ENCODE data around the gene LIN28B. TPM values are rescaled to one million over a fixed set of nuclear protein-coding genes. Genes with fewer than 3 reads are reported as not detected.
A peak's percentile ranks its signal among the peaks of the same experiment; 100 is the strongest.
"Not testable (repeated sequence)": the region's sequence is repeated elsewhere in the genome, so short reads cannot be mapped to it uniquely, and the experiment has no call there.

Gene LIN28B
- total RNA-seq, 1 donor from 2014 or later = under 0.01 TPM

- no peak for DNase-seq (ENCODE audit: low read depth in 2 of 2)
Measured at GRCh38 chr6:105005451-105005850, 48.5 kb downstream of the LIN28B start.

DNA sequence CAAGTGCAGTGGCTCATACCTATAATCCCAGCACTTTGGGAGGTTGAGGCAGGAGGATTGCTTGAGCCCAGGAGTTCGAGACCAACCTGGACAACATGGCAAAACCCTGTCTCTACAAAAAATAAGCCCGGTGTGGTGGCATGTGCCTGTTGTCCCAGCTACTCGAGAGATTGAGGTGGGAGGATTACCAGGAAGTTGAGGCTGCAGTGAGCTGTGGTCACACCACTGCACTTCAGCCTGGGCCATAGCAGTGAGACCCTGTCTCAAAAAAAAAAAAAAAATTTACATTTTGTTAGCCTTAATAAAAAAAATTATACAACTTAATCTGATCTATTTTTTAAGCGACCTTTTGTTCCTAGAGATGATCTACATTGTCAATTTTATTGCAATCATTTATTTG, 56.6 kb downstream of the LIN28B start:
- not testable (repeated sequence) for DNase-seq (ENCODE audit: low read depth in 2 of 2)

DNA sequence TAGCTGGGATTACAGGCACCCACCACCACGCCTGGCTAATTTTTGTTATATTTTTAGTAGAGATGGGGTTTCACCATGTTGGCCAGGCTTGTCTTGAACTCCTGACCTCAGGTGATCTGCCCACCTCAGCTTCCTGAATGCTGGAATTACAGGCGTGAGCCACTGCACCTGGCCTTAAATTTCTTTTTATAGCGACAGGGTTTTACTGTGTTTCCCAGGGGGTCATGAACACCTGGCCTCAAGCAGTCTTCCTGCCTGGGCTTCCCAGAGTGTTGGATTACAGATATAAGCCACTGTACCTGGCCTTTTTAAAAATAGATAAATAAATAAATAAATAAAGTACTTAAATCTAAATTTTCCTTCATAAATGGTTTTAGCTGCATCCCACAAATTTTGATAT, 57.5 kb downstream of the LIN28B start:
- no peak for DNase-seq (ENCODE audit: low read depth in 2 of 2)

- no peak for DNase-seq (ENCODE audit: low read depth in 2 of 2)
Measured at GRCh38 chr6:105014954-105015353, 58.0 kb downstream of the LIN28B start.

- no peak for DNase-seq (ENCODE audit: low read depth in 2 of 2)
Measured at GRCh38 chr6:105015482-105015881, 58.6 kb downstream of the LIN28B start.

DNA sequence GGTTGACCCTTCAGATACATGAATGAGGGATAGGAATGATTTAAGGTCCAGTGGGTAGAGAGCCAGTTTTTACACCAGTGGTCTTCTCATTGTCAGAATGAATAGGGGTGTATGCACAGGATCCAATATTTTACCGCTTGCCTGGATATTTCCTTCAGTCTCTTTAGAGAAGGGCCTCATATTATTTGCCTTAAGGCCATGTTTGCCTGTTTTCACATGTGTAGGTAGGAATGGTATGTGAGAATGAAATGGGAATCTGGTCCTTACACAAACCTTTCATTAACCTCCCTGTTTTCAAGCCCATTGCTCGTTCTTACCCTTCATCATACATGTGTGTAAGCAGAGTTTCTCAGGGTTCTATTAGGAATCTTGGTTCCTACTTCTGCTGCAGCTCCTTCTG, 62.4 kb downstream of the LIN28B start:
- no peak for DNase-seq (ENCODE audit: low read depth in 2 of 2)

DNA sequence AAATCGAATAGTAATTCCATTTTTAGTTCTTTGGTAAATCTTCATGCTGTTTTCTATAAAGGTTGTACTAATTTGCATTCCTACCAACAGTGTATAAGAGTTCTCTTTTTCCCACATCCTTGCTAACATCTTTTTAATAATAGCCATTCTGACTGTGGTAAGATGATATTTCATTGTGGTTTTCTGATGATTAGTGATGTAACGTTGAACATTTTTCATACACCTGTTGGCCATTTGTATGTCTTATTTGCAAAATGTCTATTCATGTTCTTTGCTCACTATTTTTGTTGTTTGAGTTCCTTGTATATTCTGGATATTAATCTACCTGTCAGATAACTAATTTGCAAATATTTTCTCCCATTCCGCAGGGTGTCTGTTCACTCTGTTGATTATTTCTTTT, 64.5 kb downstream of the LIN28B start:
- DNase-seq (ENCODE audit: low read depth in 2 of 2) = no peak

- no peak for DNase-seq (ENCODE audit: low read depth in 2 of 2)
Measured at GRCh38 chr6:105022416-105022815, 65.5 kb downstream of the LIN28B start.

DNA sequence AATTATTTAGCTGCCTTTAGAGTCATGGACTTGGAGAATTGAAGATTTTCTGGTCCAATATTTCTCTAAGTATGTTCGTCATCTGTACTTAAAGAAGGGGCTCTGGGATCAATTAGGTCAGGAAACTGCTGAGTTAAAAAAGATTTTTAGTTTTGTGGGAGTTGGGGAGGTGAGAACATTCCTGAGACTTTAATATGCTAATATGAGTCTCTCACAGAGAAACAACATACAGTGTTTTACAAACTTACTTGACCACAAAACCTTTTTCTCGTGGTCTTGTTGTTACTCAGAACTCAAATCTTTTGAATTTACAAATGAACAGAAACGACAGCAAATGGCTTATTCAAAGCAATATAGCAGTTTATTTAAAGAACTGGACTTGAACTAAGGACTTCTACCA, 67.9 kb downstream of the LIN28B start:
- DNase-seq (ENCODE audit: low read depth in 2 of 2) = no peak

DNA sequence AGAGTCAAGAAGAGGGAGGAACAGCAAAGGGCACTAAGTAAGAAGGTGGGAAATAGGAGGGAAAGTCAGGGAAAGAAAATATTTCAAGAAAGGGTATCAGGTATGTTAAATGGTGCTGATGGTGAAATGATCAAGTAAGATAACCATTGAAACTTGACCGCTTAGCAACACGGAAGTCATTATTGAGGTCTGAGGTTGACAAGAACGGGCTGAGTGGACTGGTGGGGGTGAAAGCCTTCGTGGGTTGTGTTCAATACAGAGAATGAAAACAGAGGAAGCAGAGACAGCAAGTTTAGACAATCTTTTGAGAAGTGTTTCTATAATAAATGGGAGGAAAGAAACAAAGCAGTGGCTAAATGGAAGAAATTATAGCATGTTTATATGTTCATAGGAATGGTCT, 72.0 kb downstream of the LIN28B start:
- DNase-seq (ENCODE audit: low read depth in 2 of 2) = no peak

DNA sequence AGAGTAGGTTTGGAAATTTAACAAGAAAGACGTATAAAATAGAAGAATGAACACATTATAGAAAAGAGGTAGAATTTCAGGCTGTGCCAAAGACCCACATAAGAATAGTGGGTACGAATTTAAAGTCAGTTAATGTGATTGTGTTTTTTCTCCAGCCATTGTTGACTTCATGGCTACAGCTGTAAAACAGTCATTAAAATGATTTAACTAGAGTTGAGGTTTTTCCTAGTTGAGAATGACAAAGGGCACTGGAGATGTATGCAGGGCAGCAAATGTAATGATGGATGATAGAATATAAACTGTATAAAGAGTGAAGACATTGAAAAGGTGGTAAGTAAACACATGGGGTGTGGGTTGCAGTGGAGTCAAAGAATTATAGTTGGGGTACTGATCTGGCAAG, 72.7 kb downstream of the LIN28B start:
- DNase-seq (ENCODE audit: low read depth in 2 of 2) = no peak

- no peak for DNase-seq (ENCODE audit: low read depth in 2 of 2)
Measured at GRCh38 chr6:105034470-105034869, 77.6 kb downstream of the LIN28B start.

- DNase-seq (ENCODE audit: low read depth in 2 of 2) = no peak
Measured at GRCh38 chr6:105035299-105035698, 78.4 kb downstream of the LIN28B start.

- no peak for DNase-seq (ENCODE audit: low read depth in 2 of 2)
Measured at GRCh38 chr6:105036351-105036750, 79.4 kb downstream of the LIN28B start.

GRCh38 chr6:105038259-105038658, 81.4 kb downstream of the LIN28B start:
- DNase-seq (ENCODE audit: low read depth in 2 of 2) = no peak

GRCh38 chr6:105041880-105042279, 85.0 kb downstream of the LIN28B start:
- DNase-seq (ENCODE audit: low read depth in 2 of 2) = no peak

DNA sequence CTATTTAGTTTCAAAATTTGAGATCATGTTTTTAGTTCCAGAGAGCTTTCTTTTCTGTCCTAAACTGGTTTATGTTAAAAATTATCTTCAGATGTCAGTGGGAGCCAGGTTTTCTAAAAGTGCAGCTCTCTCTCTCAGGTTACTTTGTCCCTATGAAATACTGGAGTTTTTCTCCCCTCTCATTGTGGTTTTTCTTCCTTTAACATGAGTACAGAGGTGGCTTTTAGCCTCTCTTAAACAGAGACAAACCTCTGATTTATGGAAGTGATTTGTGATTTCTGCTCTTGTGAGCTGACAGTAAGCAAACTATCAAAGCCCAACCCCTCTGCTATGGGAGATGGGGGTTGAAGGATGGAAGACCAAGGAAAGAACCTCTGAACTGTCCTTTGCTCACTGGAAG, 85.7 kb downstream of the LIN28B start:
- DNase-seq (ENCODE audit: low read depth in 2 of 2) = no peak

GRCh38 chr6:105043979-105044378, 87.1 kb downstream of the LIN28B start:
- no peak for DNase-seq (ENCODE audit: low read depth in 2 of 2)

DNA sequence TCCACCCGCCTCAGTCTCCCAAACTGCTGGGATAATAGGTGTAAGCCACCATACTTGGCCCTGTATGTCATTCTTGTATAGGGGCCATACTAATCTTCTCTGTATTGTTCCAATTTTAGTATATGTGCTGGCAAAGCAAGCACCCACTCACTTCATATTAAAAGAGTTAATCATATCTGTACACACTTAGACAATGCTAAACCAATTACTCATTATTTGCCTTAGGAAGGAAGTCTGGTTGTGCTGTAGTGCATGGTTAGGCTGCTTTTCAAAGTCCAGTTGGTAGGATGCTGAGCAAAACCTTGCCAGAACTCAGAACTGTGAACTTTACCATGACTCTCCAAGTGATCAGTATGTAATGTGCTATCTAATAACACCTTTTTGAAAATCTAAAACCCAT, 88.6 kb downstream of the LIN28B start:
- DNase-seq (ENCODE audit: low read depth in 2 of 2) = peak in 1 of 2 donors; percentile 71

DNA sequence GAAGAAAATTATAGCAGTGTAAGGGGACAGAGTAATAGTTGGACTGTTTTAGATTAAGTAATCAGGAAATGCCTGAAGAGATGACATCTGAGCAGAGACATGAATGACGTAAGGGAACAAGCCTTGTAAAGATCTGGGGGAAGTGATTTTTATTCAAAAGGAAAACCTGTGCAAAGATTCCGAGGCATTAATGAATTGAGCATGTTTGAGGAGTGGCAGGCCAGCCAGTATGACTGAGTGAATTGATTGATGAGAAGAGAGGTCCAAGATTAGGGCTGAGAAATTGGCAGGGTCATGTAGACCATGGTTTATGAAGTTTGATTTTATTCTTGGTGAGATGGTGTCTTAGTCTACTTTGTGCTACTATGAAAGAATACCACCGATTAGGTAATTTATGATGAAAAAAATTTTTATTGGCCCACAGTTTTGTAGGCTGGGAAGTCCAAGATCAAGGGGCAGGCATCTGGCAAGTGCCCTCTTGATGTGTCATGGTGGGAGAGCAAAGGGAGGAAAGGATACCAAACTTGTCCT, 95.1 kb downstream of the LIN28B start:
- DNase-seq (ENCODE audit: low read depth in 2 of 2) = peak; percentile 15 to 60

DNA sequence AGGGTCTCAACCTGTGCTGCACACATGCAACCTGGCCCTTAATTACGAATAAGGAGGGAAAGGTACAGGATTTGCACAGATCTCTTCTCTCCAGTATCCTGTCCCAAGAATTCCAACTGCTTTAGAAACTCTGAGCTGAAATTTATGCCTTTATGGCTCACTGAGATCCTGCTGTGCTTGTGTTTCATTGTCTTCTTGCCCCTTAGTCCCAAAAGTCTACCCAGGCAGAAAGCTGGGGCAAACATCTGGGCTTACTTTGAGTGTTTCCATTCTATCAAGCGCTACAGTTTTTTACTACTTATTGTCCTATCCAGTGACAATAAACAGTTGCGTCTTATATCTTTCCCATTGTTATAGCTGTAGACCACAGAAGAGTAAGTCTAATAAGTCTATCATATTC, 99.7 kb downstream of the LIN28B start:
- DNase-seq (ENCODE audit: low read depth in 2 of 2) = no peak

DNA sequence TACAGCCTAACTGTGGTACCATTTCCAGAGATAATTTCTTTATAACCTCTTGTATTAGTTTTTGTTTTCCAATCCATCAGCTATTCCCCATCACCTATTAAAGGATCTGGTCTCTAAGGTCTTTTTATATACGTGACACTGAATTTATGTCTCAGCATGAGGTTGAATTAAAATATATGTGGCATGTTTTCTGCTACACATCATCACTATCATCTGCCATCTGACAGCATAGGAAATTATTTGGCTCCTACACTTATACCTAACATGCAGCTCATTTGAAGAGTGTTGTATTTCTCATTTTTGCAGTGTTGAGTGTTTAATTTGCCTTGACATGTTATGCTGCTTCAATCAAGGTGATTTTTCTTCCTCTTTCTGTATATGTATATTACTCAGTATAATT, 100.3 kb downstream of the LIN28B start:
- DNase-seq (ENCODE audit: low read depth in 2 of 2) = no peak

- DNase-seq (ENCODE audit: low read depth in 2 of 2) = no peak
Measured at GRCh38 chr6:105058316-105058715, 101.4 kb downstream of the LIN28B start.

- no peak for DNase-seq (ENCODE audit: low read depth in 2 of 2)
Measured at GRCh38 chr6:105058846-105059245, 101.9 kb downstream of the LIN28B start.

Measured in dermis microvascular lymphatic vessel endothelial cell (primary cell).